K562 (cell line): Measurements from ENCODE around the gene GGNBP2. TPM values are rescaled to one million over a fixed set of nuclear protein-coding genes. Genes with fewer than 3 reads are reported as not detected.

ENCODE experiments used
- ATAC-seq: fragments of 200-7000 bp; cut with Tn5 transposase; 3 replicates; pipeline ENCODE4 v1.9.1; 2020; ENCODE audit warnings: moderate library complexity
- BruUV-seq: library from RNA; stranded (reverse); fragments of 400-500 nt; replicated peaks from 2 replicates; lab custom pipeline; 2021; lab: Mats Ljungman, UMichigan
- CTCF ChIA-PET: fragments of 300-600 bp; formaldehyde crosslinking; extraction: SDS; loops from one replicate; lab custom pipeline; 2021; ENCODE audit warnings: low intra/inter-chr PET ratio; lab: Yijun Ruan, JAX
- POLR2A ChIA-PET: fragments of 300-600, 350-650 bp; sonication (Branson Sonifier 250); formaldehyde crosslinking; extraction: SDS; loops from one replicate; lab custom pipeline; 2021; ENCODE audit warnings: antibody characterized with exemption, inconsistent platforms; lab: Yijun Ruan, JAX
- DNase-seq, 4 experiments: peaks; one replicate each; pipeline versions ENCODE4 v3.0.0 to v3.0.0-alpha.2; 2011 to 2018; ENCODE audit warnings: low spot score in 3 of 4, mixed read lengths in 3 of 4; ENCODE audit errors: extremely low read depth in 1 of 4
- FAIRE-seq: peaks from 2 replicates; lab custom pipeline; 2011; peaks lifted over from hg19 to GRCh38; lab: Jason Lieb, UNC
- H2AFZ ChIP-seq: 2 replicates; pipeline ENCODE4 v1.6.0; 2011; ENCODE audit warnings: low read depth, low read length, control low read depth, inconsistent platforms
- H3K27ac ChIP-seq: fragments of 200-600 bp; 3 replicates; pipeline ENCODE4 v1.8.0; 2011; ENCODE audit warnings: low read depth, mild to moderate bottlenecking, control low read depth, inconsistent platforms, low read length, moderate library complexity, mixed read lengths; ENCODE audit errors: extremely low read depth
- H3K27me3 ChIP-seq, 2 experiments: fragments of 300-600 bp in 1 of 2; 2 replicates in 1 of 2; 3 replicates in 1 of 2; pipeline versions ENCODE4 v1.6.0 to v1.8.0; 2011; ENCODE audit warnings: inconsistent platforms in 2 of 2, low read length in 2 of 2, mild to moderate bottlenecking in 1 of 2, mixed read lengths in 1 of 2, moderate library complexity in 1 of 2; ENCODE audit not compliant: control insufficient read depth in 2 of 2, insufficient read depth in 2 of 2
- H3K36me3 ChIP-seq: fragments of 300-600 bp; 3 replicates; pipeline ENCODE4 v1.8.0; 2011; ENCODE audit warnings: mild to moderate bottlenecking, low read length, inconsistent platforms; ENCODE audit not compliant: control insufficient read depth, insufficient read depth
- H3K4me1 ChIP-seq, 2 experiments: fragments of 200-600 bp in 1 of 2; replicated peaks in 1 of 2; 2 replicates in 1 of 2; 3 replicates in 1 of 2; pipeline versions ENCODE4 v1.5.1 to v1.8.0; 2011; ENCODE audit warnings: inconsistent platforms in 2 of 2, low read length in 2 of 2, mild to moderate bottlenecking in 1 of 2, mixed read lengths in 1 of 2, moderate library complexity in 1 of 2; ENCODE audit not compliant: control insufficient read depth in 2 of 2, insufficient read depth in 2 of 2
- H3K4me2 ChIP-seq: 2 replicates; pipeline ENCODE4 v1.6.1; 2011; ENCODE audit warnings: low read length, control low read depth, inconsistent platforms, mixed read lengths; ENCODE audit not compliant: insufficient read depth
- H3K4me3 ChIP-seq: fragments of 200-600 bp; sonication (generic), shearing (Covaris generic); 2 replicates; pipeline ENCODE4 v1.5.1; 2016; ENCODE audit warnings: control low read depth, inconsistent platforms
- H3K79me2 ChIP-seq: fragments of 200-600 bp; 3 replicates; pipeline ENCODE4 v1.8.0; 2011; ENCODE audit warnings: low read length, inconsistent platforms; ENCODE audit not compliant: control insufficient read depth, insufficient read depth
- H3K9ac ChIP-seq, 2 experiments: 2 replicates each; pipeline versions ENCODE4 v1.6.0 to v1.6.1; 2011; ENCODE audit warnings: low read depth in 2 of 2, low read length in 2 of 2, control low read depth in 1 of 2, inconsistent platforms in 1 of 2, mild to moderate bottlenecking in 1 of 2, mixed read lengths in 1 of 2; ENCODE audit not compliant: insufficient read depth in 1 of 2
- H3K9me1 ChIP-seq: one replicate; pipeline ENCODE4 v1.6.0; 2011; ENCODE audit warnings: inconsistent platforms, mild to moderate bottlenecking, low read length, moderate library complexity; ENCODE audit not compliant: control insufficient read depth, insufficient read depth
- H3K9me3 ChIP-seq: replicated peaks from 2 replicates; pipeline ENCODE4 v1.5.1; 2011; ENCODE audit warnings: low read depth, low read length, inconsistent platforms; ENCODE audit not compliant: control insufficient read depth, insufficient read depth
- H4K20me1 ChIP-seq: replicated peaks from 2 replicates; pipeline ENCODE4 v1.6.1; 2011; ENCODE audit warnings: low read length, inconsistent platforms, mixed read lengths; ENCODE audit not compliant: control insufficient read depth, insufficient read depth
- ARID2 ChIP-seq: fragments of 450-650 bp; IDR thresholded peaks from 2 replicates; pipeline ENCODE4 v1.6.1; 2017; ENCODE audit warnings: antibody characterized with exemption, mild to moderate bottlenecking
- BRCA1 ChIP-seq, 2 experiments: fragments of 450-650 bp in 1 of 2; sonication (generic) in 1 of 2; formaldehyde crosslinking in 1 of 2; IDR thresholded peaks; 2 replicates each; pipeline versions ENCODE4 v1.5.0 to v1.6.1; 2017 to 2020; ENCODE audit warnings: mild to moderate bottlenecking in 1 of 2, missing genetic modification reagents in 1 of 2
- CC2D1A ChIP-seq: fragments of 450-650 bp; IDR thresholded peaks from 2 replicates; pipeline ENCODE4 v1.6.1; 2017; ENCODE audit warnings: mild to moderate bottlenecking
- CCAR2 ChIP-seq: fragments of 200-400 bp; formaldehyde crosslinking; IDR thresholded peaks from 2 replicates; pipeline ENCODE4 v1.6.1; 2017; ENCODE audit warnings: mild to moderate bottlenecking, low read depth, low read length
- CEBPB ChIP-seq: fragments of 450-650 bp; IDR thresholded peaks from 2 replicates; pipeline ENCODE4 v1.6.1; 2016; ENCODE audit warnings: missing genetic modification characterization, missing compliant biosample characterization
- CREB1 ChIP-seq, 2 experiments: sonication (generic) in 1 of 2; formaldehyde crosslinking in 1 of 2; IDR thresholded peaks; 2 replicates each; pipeline versions ENCODE4 v1.6.1 to v1.8.0; 2012 to 2022; ENCODE audit warnings: inconsistent platforms in 1 of 2, mild to moderate bottlenecking in 1 of 2, missing genetic modification reagents in 1 of 2, moderate library complexity in 1 of 2
- EZH2 ChIP-seq: IDR thresholded peaks from 2 replicates; pipeline ENCODE4 v1.6.1; 2012; ENCODE audit warnings: low read depth, mild to moderate bottlenecking, inconsistent platforms, low read length, borderline replicate concordance
- POLR2B ChIP-seq: fragments of 450-650 bp; IDR thresholded peaks from 2 replicates; pipeline ENCODE4 v1.6.1; 2018; ENCODE audit warnings: low read depth; ENCODE audit not compliant: partially characterized antibody
- RBBP5 ChIP-seq: fragments of 200-600 bp; sonication (generic); IDR thresholded peaks from 2 replicates; pipeline ENCODE4 v1.6.1; 2012; ENCODE audit warnings: borderline replicate concordance, mild to moderate bottlenecking, low read length, control low read depth, inconsistent platforms; ENCODE audit not compliant: insufficient read depth, poor library complexity, severe bottlenecking
- RBM25 ChIP-seq: fragments of 200-400 bp; formaldehyde crosslinking; IDR thresholded peaks from 2 replicates; pipeline ENCODE4 v1.6.1; 2018; ENCODE audit warnings: low read length, low read depth, moderate library complexity; ENCODE audit not compliant: severe bottlenecking
- RHOXF2B ChIP-seq: fragments of 250-450 bp; sonication (Bioruptor Pico); conservative IDR thresholded peaks from 2 replicates; pipeline ENCODE4 v1.5.1; 2021
- SIRT6 ChIP-seq: IDR thresholded peaks from one replicate; pipeline ENCODE4 v1.6.1; 2012; ENCODE audit warnings: low read depth, mild to moderate bottlenecking, control low read depth, inconsistent platforms, low read length, moderate library complexity
- ZBED1 ChIP-seq: IDR thresholded peaks from 2 replicates; pipeline ENCODE4 v1.6.1; 2014
- ZNF12 ChIP-seq: sonication (generic); formaldehyde crosslinking; IDR thresholded peaks from 2 replicates; pipeline ENCODE4 v1.4.0; 2020; ENCODE audit warnings: mild to moderate bottlenecking, missing genetic modification reagents
- ZNF316 ChIP-seq: fragments of 450-650 bp; IDR thresholded peaks from 2 replicates; pipeline ENCODE4 v1.6.1; 2016
- ZNF324 ChIP-seq: fragments of 250-450 bp; sonication (Bioruptor Pico); IDR thresholded peaks from 2 replicates; pipeline ENCODE4 v1.4.0; 2020; ENCODE audit warnings: mild to moderate bottlenecking
- WGBS: fragments of 100-300 bp; shearing (Covaris generic); methylation state at CpG from one replicate; pipeline ENCODE4 v1.1.6; 2016; ENCODE audit warnings: low coverage, mixed read lengths; ENCODE audit not compliant: insufficient coverage; ENCODE audit errors: missing lambda C conversion rate; 5-methylcytosine and 5-hydroxymethylcytosine counted together
- in situ Hi-C: fragments of 300-500 bp; cut with MboI; formaldehyde crosslinking; loops from 4 replicates; pipeline ENCODE4 v1.15.0; 2018; ENCODE audit warnings: inconsistent platforms, mixed read lengths
- intact Hi-C: fragments of 100-400 bp; cut with micrococcal nuclease; formaldehyde crosslinking; loops from 2 replicates; pipeline ENCODE4 v1.14.2; 2022
- polyA plus RNA-seq, 8 experiments: library from polyadenylated mRNA; depleted of rRNA in 4 of 8; stranded (reverse) in 5 of 8; unstranded in 3 of 8; fragments of >200 nt; fragmentation: Nextera tagmentation in 2 of 8; fragmentation: Illumina TruSeq in 1 of 8; extraction: Ambion mirVana in 2 of 8; extraction: Trizol in 1 of 8; gene quantifications; 2 replicates each; pipeline versions ENCODE4 v1.2.1 to v1.2.3, GENCODE V29; 2011 to 2014; ENCODE audit warnings: inconsistent platforms in 1 of 8, missing spikeins in 1 of 8
- total RNA-seq, 7 experiments: library from RNA; depleted of rRNA in 6 of 7; stranded (reverse); fragments of >200 nt in 6 of 7; fragmentation: Illumina TruSeq in 2 of 7; extraction: Trizol in 2 of 7; gene quantifications; 2 replicates each; pipeline versions ENCODE4 v1.2.1 to v1.2.3, GENCODE V29; 2011 to 2021; ENCODE audit warnings: low replicate concordance in 1 of 7
- TF ChIP-seq, protein P1 (sequence below), 2 experiments: IDR thresholded peaks; 2 replicates each; pipeline ENCODE4 v1.6.1; 2011; ENCODE audit warnings: borderline replicate concordance in 1 of 2, control low read depth in 1 of 2, low read depth in 1 of 2, low read length in 1 of 2, mild to moderate bottlenecking in 1 of 2, mixed read lengths in 1 of 2, moderate library complexity in 1 of 2; ENCODE audit not compliant: insufficient read depth in 1 of 2, insufficient read length in 1 of 2, poor library complexity in 1 of 2, severe bottlenecking in 1 of 2; ENCODE audit errors: extremely low read depth in 1 of 2
- TF ChIP-seq, protein P2 (sequence below): sonication (generic); formaldehyde crosslinking; IDR thresholded peaks from 2 replicates; pipeline ENCODE4 v1.8.1; 2023; ENCODE audit warnings: mild to moderate bottlenecking, missing genetic modification reagents

Gene GGNBP2
- total and polyA plus RNA-seq, 9 of the 15 experiments (the other 6 are each of a cell fraction or from before 2014, with no cell fraction given), result 35.7 to 96.6 (median 64.1) TPM

DNA sequence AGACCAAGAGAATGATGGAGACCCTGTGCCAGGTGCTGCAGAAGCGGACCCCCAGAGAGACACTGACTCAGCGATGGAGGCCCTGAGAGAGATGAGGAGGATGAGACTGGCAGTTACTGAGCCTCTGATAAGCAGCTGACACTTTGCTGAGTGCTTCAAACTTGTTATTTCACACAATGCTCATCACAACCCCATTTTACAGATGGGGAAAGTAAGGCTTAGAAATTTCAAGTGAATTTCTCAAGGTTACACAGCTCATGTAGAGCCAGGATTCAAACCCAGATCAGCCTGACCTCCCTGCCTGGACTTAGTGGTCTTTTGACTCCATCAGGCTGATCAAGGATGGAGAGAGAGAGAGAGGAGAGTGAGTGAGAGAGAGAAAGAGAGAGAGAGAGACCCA is 83.9 kb downstream of the GGNBP2 start (continued):
- TF ChIP-seq RBM25 (peak; percentile 70), EZH2 (no peak)
- TF ChIP-seq, all 486 proteins: peak for 4

DNA sequence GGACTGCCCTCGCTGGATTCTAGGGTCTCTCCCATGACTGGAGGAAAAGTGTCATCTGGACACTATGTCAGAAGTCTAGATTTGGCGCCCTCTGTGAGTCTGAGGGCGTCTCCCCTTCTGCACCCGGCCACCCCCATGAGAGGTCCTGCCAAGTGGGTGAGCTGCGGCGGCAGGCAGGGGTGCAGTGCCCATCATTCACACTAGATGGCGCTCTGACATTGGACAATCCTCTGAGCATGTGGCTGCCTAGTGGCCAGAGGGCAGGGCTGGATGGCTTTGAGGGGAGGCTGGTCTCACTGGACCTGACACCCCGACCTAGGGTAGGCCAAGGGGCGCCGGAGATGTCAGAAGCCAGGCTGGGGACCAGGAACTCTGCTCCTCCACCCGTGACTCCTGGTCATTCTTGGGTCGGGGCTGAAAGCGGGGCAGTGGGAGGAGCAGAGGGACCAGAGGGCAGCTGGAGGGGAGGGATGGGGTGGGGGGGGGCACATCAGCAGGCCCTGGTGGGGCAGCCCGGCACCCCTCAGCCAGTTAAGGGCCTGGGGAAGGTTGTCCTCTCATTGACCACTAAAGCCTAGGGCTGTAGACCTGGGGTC is 84.6 kb downstream of the GGNBP2 start:
- DNase-seq, result peak; percentile 79 to 91 (median 88)
- TF ChIP-seq BRCA1 (IDR thresholded peaks at IDR 0.05), result no peak
- TF ChIP-seq BRCA1 (CRISPR knock-in tag; IDR thresholded peaks at IDR 0.05), result no peak
- TF ChIP-seq RHOXF2B (CRISPR knock-in tag), result no peak
- TF ChIP-seq ZBED1, result no peak
- no peak for TF ChIP-seq RBBP5
- TF ChIP-seq, protein P1, sequence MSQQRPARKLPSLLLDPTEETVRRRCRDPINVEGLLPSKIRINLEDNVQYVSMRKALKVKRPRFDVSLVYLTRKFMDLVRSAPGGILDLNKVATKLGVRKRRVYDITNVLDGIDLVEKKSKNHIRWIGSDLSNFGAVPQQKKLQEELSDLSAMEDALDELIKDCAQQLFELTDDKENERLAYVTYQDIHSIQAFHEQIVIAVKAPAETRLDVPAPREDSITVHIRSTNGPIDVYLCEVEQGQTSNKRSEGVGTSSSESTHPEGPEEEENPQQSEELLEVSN (IDR thresholded peaks at IDR 0.05; ENCODE audit: borderline replicate concordance in 1 of 2, extremely low read depth in 1 of 2, insufficient read depth in 1 of 2, insufficient read length in 1 of 2, low read depth in 1 of 2, low read length in 1 of 2, poor library complexity in 1 of 2, severe bottlenecking in 1 of 2), result peak in 1 of 2 experiments; percentile 34
- TF ChIP-seq, protein P2, sequence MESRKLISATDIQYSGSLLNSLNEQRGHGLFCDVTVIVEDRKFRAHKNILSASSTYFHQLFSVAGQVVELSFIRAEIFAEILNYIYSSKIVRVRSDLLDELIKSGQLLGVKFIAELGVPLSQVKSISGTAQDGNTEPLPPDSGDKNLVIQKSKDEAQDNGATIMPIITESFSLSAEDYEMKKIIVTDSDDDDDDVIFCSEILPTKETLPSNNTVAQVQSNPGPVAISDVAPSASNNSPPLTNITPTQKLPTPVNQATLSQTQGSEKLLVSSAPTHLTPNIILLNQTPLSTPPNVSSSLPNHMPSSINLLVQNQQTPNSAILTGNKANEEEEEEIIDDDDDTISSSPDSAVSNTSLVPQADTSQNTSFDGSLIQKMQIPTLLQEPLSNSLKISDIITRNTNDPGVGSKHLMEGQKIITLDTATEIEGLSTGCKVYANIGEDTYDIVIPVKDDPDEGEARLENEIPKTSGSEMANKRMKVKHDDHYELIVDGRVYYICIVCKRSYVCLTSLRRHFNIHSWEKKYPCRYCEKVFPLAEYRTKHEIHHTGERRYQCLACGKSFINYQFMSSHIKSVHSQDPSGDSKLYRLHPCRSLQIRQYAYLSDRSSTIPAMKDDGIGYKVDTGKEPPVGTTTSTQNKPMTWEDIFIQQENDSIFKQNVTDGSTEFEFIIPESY (CRISPR knock-in tag), result no peak
- no peak for TF ChIP-seq CEBPB (tag)
- TF ChIP-seq RBM25, result no peak
- no peak for TF ChIP-seq ZNF12 (CRISPR knock-in tag)
- no peak for TF ChIP-seq CREB1 (IDR thresholded peaks at IDR 0.05)
- TF ChIP-seq CREB1 (CRISPR knock-in tag; IDR thresholded peaks at IDR 0.05), result no peak
- no peak for TF ChIP-seq CCAR2
- TF ChIP-seq SIRT6, result no peak
- TF ChIP-seq ZNF316, result no peak
- TF ChIP-seq CC2D1A, result peak; percentile 73
- no peak for TF ChIP-seq POLR2B
- TF ChIP-seq ZNF324 (CRISPR knock-in tag), result no peak
- peak; percentile 32; the same call in 1 of the 2 replicates for TF ChIP-seq ARID2

More for the DNA sequence above, 84.6 kb downstream of the GGNBP2 start:
- WGBS, result 9% methylated on average over 13 of the region's 14 CpGs
- CTCF ChIA-PET, result interaction anchor here (0.6 to 2.3 kb wide), 10 partner anchors 9 to 744 kb away, joined by 3 to 26 read pairs (median 4); no protein-coding TSS in a partner anchor
- Histone ChIP-seq H3K9me1 (no peaks in the 10 kb centered on the region), H2AFZ (peak overlapping the region; percentile 59), H3K36me3 (no peaks in the 10 kb centered on the region), H3K79me2 (no peaks in the 10 kb centered on the region), H3K4me1 (peaks cover 0 to 9% of the 10 kb centered on the region in 2 experiments; a peak in 2 of 5 replicates), H3K9me3 (no peaks in the 10 kb centered on the region), H3K4me2 (no peak overlapping the region), H4K20me1 (no peaks in the 10 kb centered on the region; the same call in 1 of the 2 replicates), H3K4me3 (no peak overlapping the region), H3K27me3 (peaks cover 21 to 34% of the 10 kb centered on the region in 2 experiments), H3K27ac (no peak overlapping the region), H3K9ac (peak overlapping the region in 1 of 2 experiments; percentile 13; a peak in 1 of 4 replicates)
- intact Hi-C loops, result loop anchor here (2.0 to 10.0 kb wide), 4 partner anchors 27 to 585 kb away; no protein-coding TSS in a partner anchor
- BruUV-seq, result no TSS peak
- POLR2A ChIA-PET, result no interaction called here
- peak; percentile 96 for ATAC-seq
- in situ Hi-C loops, result loop anchor here (10.0 kb wide), 1 partner anchor 745 kb away; the partner anchor contains the start of gene C17orf78
- FAIRE-seq, result no peak
